OCI-LY3 (cell line): Measurements from ENCODE around the gene RPGR.

Experiments used
- H2AFZ ChIP-seq: fragments of 200-600, 300-600 bp; shearing (Covaris generic); 2 replicates; pipeline ENCODE4 v1.6.0; 2014; ENCODE audit warnings: antibody characterized with exemption, low read depth, low read length
- H3K27ac ChIP-seq: fragments of 200-600, 300-600 bp; sonication (generic); 2 replicates; pipeline ENCODE4 v1.5.1; 2014; ENCODE audit warnings: mild to moderate bottlenecking, low read length, moderate library complexity, mixed read lengths
- H3K27me3 ChIP-seq: fragments of 200-600, 300-600 bp; sonication (generic); 2 replicates; pipeline ENCODE4 v1.6.1; 2014; ENCODE audit warnings: low read depth, low read length, mixed read lengths
- H3K36me3 ChIP-seq: fragments of 200-600, 300-600 bp; sonication (generic); replicated peaks from 2 replicates; pipeline ENCODE3; 2014; ENCODE audit warnings: low read depth, low read length, mixed read lengths
- H3K4me1 ChIP-seq: fragments of 300-600, 200-600 bp; sonication (generic); 2 replicates; pipeline ENCODE4 v1.6.1; 2014; ENCODE audit warnings: low read length, mixed read lengths
- H3K4me2 ChIP-seq: fragments of 200-600, 300-600 bp; sonication (generic); 2 replicates; pipeline ENCODE4 v1.6.1; 2014; ENCODE audit warnings: low read length, mixed read lengths
- H3K4me3 ChIP-seq: fragments of 300-600, 200-600 bp; sonication (generic); 2 replicates; pipeline ENCODE4 v1.5.1; 2014; ENCODE audit warnings: antibody characterized with exemption, mild to moderate bottlenecking, low read length, moderate library complexity
- H3K79me2 ChIP-seq: fragments of 300-600, 200-600 bp; shearing (Covaris generic); 2 replicates; pipeline ENCODE4 v1.6.1; 2014; ENCODE audit warnings: mild to moderate bottlenecking, low read length, mixed read lengths
- H3K9ac ChIP-seq: fragments of 300-600, 200-600 bp; shearing (Covaris generic); 2 replicates; pipeline ENCODE4 v1.6.0; 2014; ENCODE audit warnings: mild to moderate bottlenecking, low read length, moderate library complexity
- H3K9me3 ChIP-seq: fragments of 200-600, 300-600 bp; shearing (Covaris generic); 2 replicates; pipeline ENCODE4 v1.6.1; 2014; ENCODE audit warnings: low read length, mixed read lengths; ENCODE audit not compliant: insufficient read depth
- H4K20me1 ChIP-seq: fragments of 200-600, 300-600 bp; sonication (generic); 2 replicates; pipeline ENCODE4 v1.6.1; 2016; ENCODE audit warnings: low read length, mixed read lengths; ENCODE audit not compliant: insufficient read depth
- EZH2phosphoT487 ChIP-seq: fragments of 200-600 bp; shearing (Covaris generic); IDR thresholded peaks from 2 replicates; pipeline ENCODE4 v1.6.1; 2018; ENCODE audit warnings: antibody characterized with exemption, mixed run types, low read depth
- TF ChIP-seq, protein P1 (sequence below): fragments of 200-600, 300-600 bp; sonication (generic); IDR thresholded peaks from 2 replicates; pipeline ENCODE4 v1.5.1; 2014; ENCODE audit warnings: antibody characterized with exemption, low read length, low read depth

Gene RPGR

DNA sequence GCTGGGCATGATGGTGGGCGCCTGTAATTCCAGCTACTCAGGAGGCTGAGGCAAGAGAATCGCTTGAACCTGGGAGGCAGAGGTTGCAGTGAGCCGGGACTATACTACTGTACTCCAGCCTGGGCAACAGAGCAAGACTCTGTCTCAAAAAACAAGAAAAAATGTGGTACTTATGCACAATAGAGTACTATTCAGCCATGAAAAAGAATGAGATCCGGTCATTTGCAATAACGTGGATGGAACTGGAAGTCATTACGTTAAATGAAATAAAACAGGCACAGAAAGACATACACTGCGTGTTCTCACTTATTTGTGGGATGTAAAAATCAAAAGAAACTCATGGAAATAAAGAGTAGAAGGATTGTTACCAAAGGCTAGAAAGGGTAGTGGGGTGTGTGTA lies 12.1 kb downstream of the RPGR start:
- no peaks in the 10 kb centered on the region for H3K27me3 ChIP-seq
- peaks cover 7% of the 10 kb centered on the region for H3K36me3 ChIP-seq
- TF ChIP-seq, protein P1, sequence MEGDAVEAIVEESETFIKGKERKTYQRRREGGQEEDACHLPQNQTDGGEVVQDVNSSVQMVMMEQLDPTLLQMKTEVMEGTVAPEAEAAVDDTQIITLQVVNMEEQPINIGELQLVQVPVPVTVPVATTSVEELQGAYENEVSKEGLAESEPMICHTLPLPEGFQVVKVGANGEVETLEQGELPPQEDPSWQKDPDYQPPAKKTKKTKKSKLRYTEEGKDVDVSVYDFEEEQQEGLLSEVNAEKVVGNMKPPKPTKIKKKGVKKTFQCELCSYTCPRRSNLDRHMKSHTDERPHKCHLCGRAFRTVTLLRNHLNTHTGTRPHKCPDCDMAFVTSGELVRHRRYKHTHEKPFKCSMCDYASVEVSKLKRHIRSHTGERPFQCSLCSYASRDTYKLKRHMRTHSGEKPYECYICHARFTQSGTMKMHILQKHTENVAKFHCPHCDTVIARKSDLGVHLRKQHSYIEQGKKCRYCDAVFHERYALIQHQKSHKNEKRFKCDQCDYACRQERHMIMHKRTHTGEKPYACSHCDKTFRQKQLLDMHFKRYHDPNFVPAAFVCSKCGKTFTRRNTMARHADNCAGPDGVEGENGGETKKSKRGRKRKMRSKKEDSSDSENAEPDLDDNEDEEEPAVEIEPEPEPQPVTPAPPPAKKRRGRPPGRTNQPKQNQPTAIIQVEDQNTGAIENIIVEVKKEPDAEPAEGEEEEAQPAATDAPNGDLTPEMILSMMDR, result no peak
- no peak for TF ChIP-seq EZH2phosphoT487
- H3K9ac ChIP-seq, result no peak overlapping the region
- no peak overlapping the region for H3K4me3 ChIP-seq
- H3K79me2 ChIP-seq, result no peaks in the 10 kb centered on the region
- H3K27ac ChIP-seq, result no peak overlapping the region
- no peak overlapping the region for H3K4me2 ChIP-seq
- H3K9me3 ChIP-seq, result no peaks in the 10 kb centered on the region
- H4K20me1 ChIP-seq, result no peaks in the 10 kb centered on the region
- no peaks in the 10 kb centered on the region for H3K4me1 ChIP-seq
- no peak overlapping the region for H2AFZ ChIP-seq

DNA sequence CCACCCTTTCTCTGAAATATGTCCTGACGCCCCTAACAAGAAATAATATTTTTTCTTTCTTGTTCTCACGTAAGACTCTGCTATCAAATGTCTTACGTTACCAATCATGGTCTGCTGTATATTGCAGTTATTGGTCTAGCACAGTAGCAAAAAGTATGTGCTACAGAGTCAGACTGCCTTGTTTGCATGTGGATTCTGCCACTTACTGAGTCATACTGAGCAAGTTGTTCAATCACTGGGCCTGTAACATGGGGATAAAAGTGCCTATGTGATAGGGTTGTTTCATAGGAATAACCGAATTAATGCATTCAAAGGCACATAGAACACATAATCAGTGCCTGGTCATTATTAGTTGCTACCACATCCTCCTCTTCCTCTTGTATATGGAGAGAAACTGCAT lies 14.1 kb downstream of the RPGR start:
- Histone ChIP-seq H3K4me3 (no peak overlapping the region), H3K9ac (no peak overlapping the region), H4K20me1 (no peaks in the 10 kb centered on the region), H3K9me3 (no peaks in the 10 kb centered on the region), H3K27me3 (no peaks in the 10 kb centered on the region), H3K27ac (no peak overlapping the region), H2AFZ (no peak overlapping the region), H3K36me3 (peaks cover 7% of the 10 kb centered on the region), H3K4me2 (no peak overlapping the region), H3K79me2 (no peaks in the 10 kb centered on the region), H3K4me1 (no peaks in the 10 kb centered on the region)
- TF ChIP-seq, protein P1, result no peak

DNA sequence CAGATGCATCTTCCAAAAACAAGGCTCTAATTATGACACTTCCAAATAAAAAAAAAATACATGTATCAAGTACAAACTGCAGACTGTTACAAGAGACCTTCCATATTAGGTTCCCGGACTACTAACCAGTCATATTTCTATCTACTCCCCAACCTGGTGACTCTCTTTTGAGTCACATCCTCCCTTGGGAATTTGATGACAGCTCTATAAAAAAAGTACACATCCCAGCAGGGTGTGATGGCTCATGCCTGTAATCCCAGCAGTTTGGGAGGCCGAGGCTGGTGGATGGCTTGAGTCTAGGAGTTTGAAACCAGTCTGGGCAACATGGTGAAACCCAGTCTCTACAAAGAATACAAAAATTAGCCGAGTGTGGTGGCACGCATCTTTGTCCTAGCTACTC lies 14.9 kb downstream of the RPGR start:
- H3K4me2 ChIP-seq, result no peak overlapping the region
- no peak overlapping the region for H3K9ac ChIP-seq
- no peaks in the 10 kb centered on the region for H3K79me2 ChIP-seq
- H3K27ac ChIP-seq, result no peak overlapping the region
- no peaks in the 10 kb centered on the region for H3K27me3 ChIP-seq
- peaks cover 7% of the 10 kb centered on the region for H3K36me3 ChIP-seq
- TF ChIP-seq EZH2phosphoT487, result no peak
- TF ChIP-seq, protein P1, result no peak
- no peaks in the 10 kb centered on the region for H3K9me3 ChIP-seq
- no peak overlapping the region for H2AFZ ChIP-seq
- H4K20me1 ChIP-seq, result no peaks in the 10 kb centered on the region
- no peaks in the 10 kb centered on the region for H3K4me1 ChIP-seq
- H3K4me3 ChIP-seq, result no peak overlapping the region

DNA sequence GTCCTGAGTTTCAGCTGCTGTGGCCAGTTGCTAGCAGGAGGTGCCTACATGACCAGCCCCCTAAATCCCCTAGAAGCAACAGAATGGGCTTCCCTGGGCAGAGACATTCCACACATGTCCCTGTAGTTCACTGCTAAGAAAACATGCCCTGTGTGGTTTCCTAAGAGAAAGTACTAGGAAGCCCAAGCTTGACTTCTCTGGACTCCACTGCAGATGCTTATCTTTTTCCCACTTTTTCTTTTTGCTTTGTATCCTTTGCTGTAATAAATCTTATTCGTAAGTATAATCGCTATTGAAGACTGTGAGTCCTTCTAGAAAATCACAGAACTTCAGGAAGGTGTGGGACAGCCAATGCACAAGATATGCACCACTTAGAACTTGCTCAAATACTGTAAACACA lies 15.6 kb downstream of the RPGR start:
- Histone ChIP-seq H3K79me2 (no peaks in the 10 kb centered on the region), H3K4me1 (no peaks in the 10 kb centered on the region), H3K9ac (no peak overlapping the region), H3K27ac (no peak overlapping the region), H4K20me1 (no peaks in the 10 kb centered on the region), H3K27me3 (no peaks in the 10 kb centered on the region), H3K9me3 (no peaks in the 10 kb centered on the region), H3K4me3 (no peak overlapping the region), H3K4me2 (no peak overlapping the region), H2AFZ (no peak overlapping the region), H3K36me3 (peaks cover 7% of the 10 kb centered on the region)
- TF ChIP-seq, protein P1, result no peak
- no peak for TF ChIP-seq EZH2phosphoT487
